Neuronal stem cell (in vitro differentiated cells): ENCODE measurements around the gene ITGA11.

Source experiments
- DNase-seq: peaks from one replicate; pipeline ENCODE4 v3.0.0-alpha.2; 2013; ENCODE audit warnings: low spot score
- H2AFZ ChIP-seq: one replicate; pipeline ENCODE4 v1.6.1; 2013; ENCODE audit warnings: mild to moderate bottlenecking, low read length, inconsistent platforms
- H2AK5ac ChIP-seq: 2 replicates; pipeline ENCODE4 v1.6.1; 2013; ENCODE audit warnings: low read depth, mild to moderate bottlenecking, inconsistent platforms, low read length, moderate library complexity, mixed read lengths
- H2BK120ac ChIP-seq: 2 replicates; pipeline ENCODE4 v1.6.1; 2013; ENCODE audit warnings: low read depth, mild to moderate bottlenecking, inconsistent platforms, low read length, moderate library complexity, mixed read lengths
- H2BK12ac ChIP-seq: one replicate; pipeline ENCODE4 v1.6.1; 2013; ENCODE audit warnings: low read length, inconsistent platforms
- H2BK15ac ChIP-seq: 2 replicates; pipeline ENCODE4 v1.6.1; 2013; ENCODE audit warnings: mild to moderate bottlenecking, low read length, inconsistent platforms, mixed read lengths
- H2BK5ac ChIP-seq: one replicate; pipeline ENCODE4 v1.6.1; 2013; ENCODE audit warnings: inconsistent platforms, mild to moderate bottlenecking, low read length, moderate library complexity
- H3K14ac ChIP-seq: one replicate; pipeline ENCODE4 v1.6.1; 2013; ENCODE audit warnings: low read length, inconsistent platforms
- H3K18ac ChIP-seq: 2 replicates; pipeline ENCODE4 v1.6.1; 2013; ENCODE audit warnings: low read length, inconsistent platforms
- H3K23ac ChIP-seq: 2 replicates; pipeline ENCODE4 v1.6.1; 2013; ENCODE audit warnings: low read depth, mild to moderate bottlenecking, mixed read lengths, low read length, inconsistent platforms; ENCODE audit not compliant: poor library complexity
- H3K27ac ChIP-seq: replicated peaks from 3 replicates; pipeline ENCODE4 v1.5.1; 2013; ENCODE audit warnings: low read length, inconsistent platforms
- H3K27me3 ChIP-seq, 3 experiments: 2 replicates each; pipeline ENCODE4 v1.6.1; 2013; ENCODE audit warnings: low read length in 3 of 3, mild to moderate bottlenecking in 2 of 3, inconsistent platforms in 1 of 3, low read depth in 1 of 3, mixed read lengths in 1 of 3, moderate library complexity in 1 of 3; ENCODE audit not compliant: control insufficient read depth in 3 of 3, insufficient read depth in 3 of 3
- H3K36me3 ChIP-seq, 2 donors: replicated peaks in 1 of 2; 2 replicates each; pipeline ENCODE4 v1.6.1; 2013; ENCODE audit warnings: low read length in 2 of 2; ENCODE audit not compliant: control insufficient read depth in 2 of 2, insufficient read depth in 2 of 2
- H3K4ac ChIP-seq: 2 replicates; pipeline ENCODE4 v1.6.1; 2013; ENCODE audit warnings: inconsistent platforms, mild to moderate bottlenecking, low read length, moderate library complexity
- H3K4me1 ChIP-seq, 2 donors: 1 replicate in 1 of 2; 2 replicates in 1 of 2; pipeline ENCODE4 v1.6.1; 2013; ENCODE audit warnings: low read length in 2 of 2, low read depth in 1 of 2; ENCODE audit not compliant: control insufficient read depth in 2 of 2, insufficient read depth in 1 of 2
- H3K4me2 ChIP-seq: one replicate; pipeline ENCODE4 v1.6.1; 2013; ENCODE audit warnings: mild to moderate bottlenecking, low read length, inconsistent platforms; ENCODE audit not compliant: insufficient read depth, poor library complexity, severe bottlenecking
- H3K4me3 ChIP-seq, 2 donors: 2 replicates each; pipeline ENCODE4 v1.5.1; 2013; ENCODE audit warnings: low read length in 2 of 2, mild to moderate bottlenecking in 2 of 2, inconsistent platforms in 1 of 2, moderate library complexity in 1 of 2
- H3K79me1 ChIP-seq: one replicate; pipeline ENCODE4 v1.6.1; 2013; ENCODE audit warnings: low read depth, mild to moderate bottlenecking, inconsistent platforms, low read length, moderate library complexity
- H3K9ac ChIP-seq: one replicate; pipeline ENCODE4 v1.6.1; 2013; ENCODE audit warnings: mild to moderate bottlenecking, low read depth, low read length, inconsistent platforms; ENCODE audit not compliant: poor library complexity
- H3K9me3 ChIP-seq, 2 donors: replicated peaks in 1 of 2; 2 replicates each; pipeline versions ENCODE3 to v1.6.1; 2013; ENCODE audit warnings: low read length in 2 of 2, mild to moderate bottlenecking in 2 of 2, inconsistent platforms in 1 of 2, low read depth in 1 of 2, mixed read lengths in 1 of 2, moderate library complexity in 1 of 2; ENCODE audit not compliant: control insufficient read depth in 2 of 2, insufficient read depth in 1 of 2
- H4K8ac ChIP-seq: one replicate; pipeline ENCODE4 v1.6.1; 2013; ENCODE audit warnings: low read depth, mild to moderate bottlenecking, inconsistent platforms, low read length, moderate library complexity
- H4K91ac ChIP-seq: one replicate; pipeline ENCODE4 v1.6.1; 2013; ENCODE audit warnings: low read length, low read depth, mild to moderate bottlenecking, inconsistent platforms; ENCODE audit not compliant: poor library complexity
- WGBS, 2 donors: extraction: QIAGEN DNeasy Blood & Tissue Kit; methylation state at CpG; one replicate each; pipeline ENCODE4 v1.1.7; 2013; ENCODE audit warnings: missing lambda C conversion rate in 2 of 2, mixed read lengths in 1 of 2; ENCODE audit not compliant: insufficient read length in 2 of 2, insufficient replicate concordance in 1 of 2; ENCODE audit errors: extremely low coverage in 2 of 2; 5-methylcytosine and 5-hydroxymethylcytosine counted together

The ITGA11 gene

DNA sequence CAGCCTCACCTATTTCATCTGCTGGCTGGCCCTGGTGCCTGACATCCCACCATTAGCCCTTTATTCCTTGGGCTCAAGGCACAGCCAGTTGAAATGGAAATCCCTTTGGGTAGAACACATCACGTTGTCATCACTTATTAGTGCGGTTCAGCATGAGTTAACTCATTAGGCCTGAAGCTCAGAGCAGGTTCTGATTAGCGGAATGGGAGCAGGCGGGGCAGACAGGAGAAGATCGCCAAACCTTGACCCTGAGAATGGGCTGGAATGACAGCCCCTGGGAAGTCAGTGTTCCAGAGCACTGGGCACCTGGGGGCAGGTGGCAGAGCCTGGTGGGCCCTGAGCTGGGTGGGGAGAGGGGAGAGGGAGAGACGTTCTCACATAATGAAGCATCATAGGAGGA is 5.8 kb downstream of the ITGA11 start:
- WGBS, 2 donors = no CpG with 5 or more reads among the region's 6 CpGs
- H2BK5ac ChIP-seq = no peak overlapping the region

DNA sequence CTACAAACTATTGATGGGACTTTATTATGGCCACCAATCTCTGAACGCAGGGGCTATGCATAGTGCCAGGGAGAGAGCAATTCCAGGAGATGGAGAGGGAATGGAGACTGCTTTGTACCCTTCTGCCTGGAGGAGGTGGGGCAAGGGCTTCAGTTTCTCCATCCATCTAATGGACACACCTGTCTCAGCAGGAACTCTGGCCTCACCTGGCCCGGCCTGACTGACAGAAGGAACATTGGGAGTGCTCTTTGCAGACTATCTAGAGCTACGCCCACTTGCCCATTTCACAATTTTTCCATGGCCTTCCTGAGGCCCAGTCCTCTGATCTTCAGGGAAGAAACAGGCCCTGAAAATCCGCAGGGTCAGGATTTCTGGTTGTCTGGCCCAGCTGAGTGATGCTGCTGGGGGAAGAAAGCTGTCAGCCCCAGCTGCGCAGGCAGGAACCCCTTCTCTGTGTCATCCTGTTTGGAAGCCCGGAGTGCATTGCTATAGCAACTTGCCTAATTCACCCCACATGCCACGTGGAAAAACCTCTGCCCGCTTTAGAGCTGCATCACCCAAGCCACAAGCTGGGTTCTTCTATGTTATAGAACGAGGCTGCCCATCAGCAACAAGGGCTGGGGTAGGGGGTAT is 6.4 kb downstream of the ITGA11 start:
- H3K18ac ChIP-seq = no peak overlapping the region
- no peak overlapping the region for H3K9ac ChIP-seq
- peaks cover 2 to 55% (median 15%) of the 10 kb centered on the region in 3 experiments for H3K27me3 ChIP-seq
- H3K4me1 ChIP-seq = peaks cover 0 to 12% of the 10 kb centered on the region in 2 donors
- peak overlapping the region; percentile 18 for H2AK5ac ChIP-seq
- no peak overlapping the region for H4K8ac ChIP-seq
- no peak overlapping the region for H2BK5ac ChIP-seq
- WGBS, 2 donors = no CpG with 5 or more reads among the region's 9 CpGs
- H2BK120ac ChIP-seq = no peak overlapping the region
- no peak overlapping the region for H2AFZ ChIP-seq
- no peak overlapping the region for H3K4ac ChIP-seq
- no peak overlapping the region for H2BK15ac ChIP-seq
- no peak overlapping the region for H3K27ac ChIP-seq
- H3K23ac ChIP-seq = no peak overlapping the region
- no peak overlapping the region for H3K4me3 ChIP-seq
- no peaks in the 10 kb centered on the region for H3K9me3 ChIP-seq
- H3K4me2 ChIP-seq = no peak overlapping the region
- no peak overlapping the region for H3K14ac ChIP-seq
- H2BK12ac ChIP-seq = no peak overlapping the region
- DNase-seq = no peak
- no peak overlapping the region for H4K91ac ChIP-seq
- H3K79me1 ChIP-seq = no peaks in the 10 kb centered on the region
- no peaks in the 10 kb centered on the region for H3K36me3 ChIP-seq

More for the DNA sequence above, 5.8 kb downstream of the ITGA11 start:
- Histone ChIP-seq H2AFZ (no peak overlapping the region), H3K4ac (no peak overlapping the region), H3K27ac (no peak overlapping the region), H2AK5ac (no peak overlapping the region), H3K36me3 (no peaks in the 10 kb centered on the region), H4K91ac (no peak overlapping the region), H3K79me1 (no peaks in the 10 kb centered on the region), H2BK12ac (no peak overlapping the region), H3K4me1 (peaks cover 0 to 9% of the 10 kb centered on the region in 2 donors), H3K4me3 (no peak overlapping the region), H2BK120ac (no peak overlapping the region), H3K18ac (no peak overlapping the region), H3K14ac (no peak overlapping the region), H3K9me3 (no peaks in the 10 kb centered on the region), H3K4me2 (no peak overlapping the region), H2BK15ac (no peak overlapping the region), H3K23ac (no peak overlapping the region), H3K9ac (no peak overlapping the region), H4K8ac (no peak overlapping the region), H3K27me3 (peaks cover 4 to 61% (median 20%) of the 10 kb centered on the region in 3 experiments)
- DNase-seq = no peak

DNA sequence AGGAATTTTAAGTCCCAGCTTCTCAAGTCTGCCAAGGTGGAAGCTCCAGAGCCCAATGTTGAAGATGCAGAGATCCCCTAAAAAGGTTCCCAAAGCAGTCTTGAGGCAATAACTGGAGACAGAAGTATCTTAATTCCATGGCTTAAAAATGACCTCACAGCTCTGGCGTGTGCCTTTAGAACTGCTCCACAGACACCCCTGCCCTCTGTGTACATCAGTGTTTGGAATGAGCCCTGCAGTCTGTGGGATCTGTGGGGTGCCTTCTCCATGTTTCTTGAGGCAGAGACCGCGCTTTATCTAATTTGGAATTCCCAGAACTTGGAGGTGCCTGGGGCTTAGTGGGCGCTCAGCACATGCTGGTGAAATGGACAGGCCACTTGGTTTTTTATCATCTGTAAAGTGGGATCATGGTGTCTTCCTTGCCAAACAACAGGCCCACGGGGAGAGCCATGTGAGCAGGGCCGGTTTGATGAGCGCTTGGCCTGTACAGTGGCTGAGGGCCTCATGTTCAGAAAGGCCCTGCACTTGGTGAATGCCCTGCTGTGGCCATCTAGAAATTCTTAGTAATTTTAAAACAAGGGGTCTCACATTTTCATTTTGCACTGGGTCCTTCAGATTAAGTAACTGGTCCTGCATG is 7.1 kb downstream of the ITGA11 start:
- no peak overlapping the region for H4K8ac ChIP-seq
- peaks cover 4 to 15% of the 10 kb centered on the region in 2 donors for H3K4me1 ChIP-seq
- no CpG with 5 or more reads among the region's 7 CpGs for WGBS, 2 donors
- no peak overlapping the region for H2BK15ac ChIP-seq
- no peak overlapping the region for H3K9ac ChIP-seq
- no peak overlapping the region for H3K4me2 ChIP-seq
- H3K27ac ChIP-seq = no peak overlapping the region
- H3K9me3 ChIP-seq = no peaks in the 10 kb centered on the region
- H3K4ac ChIP-seq = no peak overlapping the region
- H3K4me3 ChIP-seq = no peak overlapping the region
- no peak overlapping the region for H2BK5ac ChIP-seq
- H2BK12ac ChIP-seq = no peak overlapping the region
- no peak overlapping the region for H4K91ac ChIP-seq
- H2AFZ ChIP-seq = no peak overlapping the region
- H3K36me3 ChIP-seq = no peaks in the 10 kb centered on the region
- no peak overlapping the region for H3K14ac ChIP-seq
- peaks cover 0 to 49% (median 8%) of the 10 kb centered on the region in 3 experiments for H3K27me3 ChIP-seq
- H2AK5ac ChIP-seq = peak overlapping the region; percentile 18
- DNase-seq = no peak
- H3K79me1 ChIP-seq = no peaks in the 10 kb centered on the region
- no peak overlapping the region for H3K18ac ChIP-seq
- no peak overlapping the region for H2BK120ac ChIP-seq
- H3K23ac ChIP-seq = no peak overlapping the region

DNA sequence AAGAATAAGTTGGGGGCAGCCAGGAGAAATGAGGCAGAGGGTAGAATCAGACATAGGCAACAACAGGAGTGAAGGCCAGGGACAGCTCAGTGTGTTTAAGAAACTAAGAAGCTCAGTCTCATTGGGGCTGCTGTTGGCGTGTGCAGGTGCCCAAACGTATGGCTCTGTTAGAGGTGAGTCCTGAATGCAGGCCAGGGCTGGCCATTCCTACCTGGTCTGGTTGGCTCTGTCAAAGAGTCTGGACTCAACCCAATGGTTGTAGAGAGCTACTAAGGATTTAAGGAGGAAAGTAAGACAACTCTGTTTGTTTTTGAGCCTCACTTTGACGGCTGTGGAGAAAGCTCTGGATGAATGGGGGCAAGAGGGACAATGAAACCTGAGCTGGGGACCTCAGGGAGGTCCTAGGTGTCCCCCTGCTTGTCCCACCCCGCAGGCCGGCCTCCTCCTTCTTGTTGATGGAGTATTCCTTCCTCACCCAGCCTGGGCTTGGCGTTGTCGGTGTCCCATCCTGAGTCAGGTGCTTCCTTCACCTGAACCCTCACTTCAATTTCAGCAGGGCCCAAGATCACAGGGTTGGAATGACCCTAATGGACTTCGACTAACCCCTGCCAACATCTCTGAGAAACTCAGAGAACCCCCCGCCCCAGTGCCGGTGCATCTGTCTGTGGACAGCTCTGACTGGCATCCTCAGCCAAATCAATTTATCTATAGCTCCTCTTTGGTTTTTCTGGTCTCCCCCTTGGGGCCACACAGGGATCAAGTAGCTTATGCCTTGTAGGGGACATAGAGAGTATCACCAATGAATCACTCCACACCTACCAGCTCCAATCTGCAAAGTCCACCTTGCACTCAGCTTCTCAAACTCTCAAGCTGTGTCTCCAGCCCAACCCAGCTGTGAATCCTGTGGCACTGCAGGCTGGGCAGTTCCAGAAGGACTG is 8.3 kb downstream of the ITGA11 start:
- Histone ChIP-seq H2BK15ac (no peak overlapping the region), H2AK5ac (peak overlapping the region; percentile 15), H2BK12ac (no peak overlapping the region), H3K36me3 (no peaks in the 10 kb centered on the region), H3K23ac (no peak overlapping the region), H4K91ac (no peak overlapping the region), H3K9ac (no peak overlapping the region), H3K14ac (no peak overlapping the region), H3K18ac (no peak overlapping the region), H3K4me3 (no peak overlapping the region), H2AFZ (no peak overlapping the region), H3K4me2 (no peak overlapping the region), H2BK120ac (no peak overlapping the region), H3K79me1 (no peaks in the 10 kb centered on the region), H3K27ac (no peak overlapping the region), H2BK5ac (no peak overlapping the region), H3K4ac (no peak overlapping the region), H4K8ac (no peak overlapping the region), H3K27me3 (peaks cover 0 to 36% (median 3%) of the 10 kb centered on the region in 3 experiments), H3K4me1 (peaks cover 4 to 24% of the 10 kb centered on the region in 2 donors), H3K9me3 (no peaks in the 10 kb centered on the region)
- no CpG with 5 or more reads among the region's 10 CpGs for WGBS, 2 donors
- no peak for DNase-seq
